Inflammatory macrophage treated with lipopolysaccharide for 4 hours (primary cell): ENCODE measurements around the gene NRF1.
A peak's percentile ranks its signal among the peaks of the same experiment; 100 is the strongest.
"Not testable (repeated sequence)": the region's sequence is repeated elsewhere in the genome, so short reads cannot be mapped to it uniquely, and the experiment has no call there.

Experiments
- DNase-seq: peaks from one replicate; pipeline ENCODE4 v3.0.0-alpha.2; 2020

Gene NRF1

DNA sequence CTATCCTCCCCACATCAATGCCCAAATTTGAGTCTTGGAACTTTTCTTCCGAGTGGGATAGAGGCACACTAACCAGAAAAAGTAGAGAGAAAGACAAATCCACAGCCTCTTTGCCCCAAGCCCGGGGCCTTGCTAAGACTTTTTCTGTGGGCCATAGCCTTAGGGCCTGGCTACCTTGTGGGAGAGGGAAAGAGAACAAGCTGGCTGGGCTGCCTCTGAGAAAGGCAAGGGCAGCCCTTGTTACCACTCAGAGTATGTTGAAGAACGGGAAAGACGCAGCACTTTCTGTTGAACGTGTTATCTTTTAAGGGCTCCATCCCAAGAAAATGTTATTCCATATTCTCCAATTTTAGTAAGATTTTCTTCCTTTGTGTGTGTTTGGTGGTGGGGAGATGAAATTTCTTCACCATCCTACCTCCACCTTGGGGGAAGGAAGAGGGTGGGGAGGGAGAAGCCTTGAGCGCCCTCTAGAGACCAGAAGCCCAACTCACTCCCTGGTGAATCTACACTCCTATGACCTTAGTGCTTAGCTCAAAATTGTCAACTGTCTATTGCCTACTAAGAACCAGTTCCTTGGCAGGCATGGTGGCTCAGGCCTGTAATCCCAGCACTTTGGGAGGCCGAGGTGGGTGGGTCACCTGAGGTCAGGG, 3.9 kb upstream of the NRF1 start:
- DNase-seq: no peak

DNA sequence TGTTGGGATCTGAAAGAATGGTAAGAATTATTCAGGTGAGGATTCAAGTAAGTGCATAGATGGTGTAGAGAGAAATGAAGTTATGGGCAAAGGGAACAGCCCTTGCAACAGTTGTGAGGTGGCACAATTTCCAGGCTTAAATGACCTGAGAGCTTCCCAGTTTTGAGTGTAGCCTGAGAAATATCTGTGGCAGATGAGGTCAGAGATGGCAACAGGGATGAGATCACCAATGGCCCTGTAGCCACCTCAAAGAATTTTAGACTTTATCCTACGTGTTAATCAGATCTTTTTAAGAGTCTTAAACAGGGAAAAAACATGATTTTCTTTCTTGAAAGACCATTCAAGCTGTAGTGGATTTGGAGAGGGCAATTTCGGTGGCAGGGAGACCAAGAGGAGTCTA, 1.9 kb upstream of the NRF1 start:
- peak; percentile 86 for DNase-seq

- no peak for DNase-seq
These were observed 743 bp upstream of the NRF1 start for GRCh38 chr7:129610709-129611245.

- peak; percentile 46 for DNase-seq
These were observed 844 bp downstream of the NRF1 start for GRCh38 chr7:129612112-129613015.

DNA sequence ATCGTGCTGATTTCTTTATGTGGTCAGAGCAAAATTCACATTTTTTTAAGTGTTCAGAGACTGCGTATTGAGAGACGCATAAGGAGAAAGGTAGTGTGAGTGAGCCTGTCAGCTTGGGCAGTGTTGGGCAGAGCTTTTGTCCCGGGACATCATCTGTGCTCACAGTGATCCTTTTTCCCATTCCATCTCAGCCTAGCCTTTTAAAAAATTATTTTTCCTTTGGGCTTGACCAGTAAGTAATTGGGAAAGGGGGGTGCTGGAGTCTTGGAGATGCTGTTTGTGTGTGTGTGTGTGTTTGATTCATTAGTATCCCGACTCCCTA, 1.5 kb downstream of the NRF1 start:
- no peak for DNase-seq

DNA sequence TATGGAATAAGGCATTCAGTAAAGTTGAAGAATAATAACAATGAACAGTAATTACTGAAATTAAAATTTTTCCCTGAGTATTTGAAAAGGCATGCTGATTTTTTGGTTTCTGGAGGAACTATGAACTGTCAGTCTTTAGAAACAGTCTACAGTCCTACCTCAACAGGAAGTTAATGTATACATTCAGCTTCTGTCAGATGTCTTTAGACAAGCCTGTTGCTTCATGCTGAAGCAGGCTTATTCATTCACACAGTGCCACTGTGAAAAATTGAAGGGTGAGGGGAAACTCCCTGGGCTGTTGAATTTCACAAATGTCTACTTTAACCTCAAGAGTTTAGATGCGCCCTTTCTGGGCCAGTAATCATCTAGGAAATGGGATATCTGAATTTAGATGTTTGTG, 3.5 kb downstream of the NRF1 start:
- peak; percentile 94 for DNase-seq

GRCh38 chr7:129616530-129616929, 5.0 kb downstream of the NRF1 start:
- no peak for DNase-seq

DNA sequence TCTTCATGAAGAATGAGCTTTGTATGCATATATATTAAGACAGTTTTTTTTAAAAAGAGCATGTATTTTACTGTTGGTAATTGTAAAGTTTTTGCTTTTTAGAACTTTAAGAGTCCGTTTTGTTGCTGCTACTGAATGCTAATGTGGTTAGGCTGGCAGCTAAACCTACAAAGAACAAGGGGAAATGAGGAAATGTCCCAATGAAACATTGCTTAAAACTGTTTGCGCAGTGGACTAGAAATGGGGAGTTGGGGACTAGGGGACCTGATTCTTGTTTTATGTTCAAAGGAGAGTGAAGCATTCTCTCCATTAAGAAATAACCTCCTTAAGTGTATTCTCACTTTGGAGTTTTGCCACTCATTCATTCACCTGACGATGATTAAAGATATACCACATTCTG, 5.7 kb downstream of the NRF1 start:
- peak; percentile 67 for DNase-seq

GRCh38 chr7:129617652-129618051, 6.1 kb downstream of the NRF1 start:
- peak; percentile 55 for DNase-seq

DNA sequence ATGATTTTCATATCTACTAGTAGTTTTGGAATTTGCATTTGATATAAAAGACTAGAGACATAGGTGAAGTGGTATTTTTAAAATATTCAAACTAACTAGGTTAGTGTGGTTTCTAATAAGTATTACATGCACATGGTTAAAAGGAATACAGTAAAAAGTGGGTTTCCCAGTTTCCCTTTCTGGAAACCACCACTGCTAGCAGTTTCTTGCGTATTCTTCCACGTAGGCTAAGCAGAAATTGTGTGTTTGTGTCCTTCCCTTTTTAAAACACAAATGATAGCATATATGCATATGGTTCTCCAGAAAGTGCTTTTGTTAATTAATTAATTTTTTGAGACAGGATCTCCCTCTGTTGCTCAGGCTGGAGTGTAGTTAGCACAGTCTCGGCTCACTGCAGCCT, 15.4 kb downstream of the NRF1 start:
- DNase-seq: peak; percentile 62

GRCh38 chr7:129630341-129630740, 18.8 kb downstream of the NRF1 start:
- no peak for DNase-seq

- no peak for DNase-seq
These were observed 23.0 kb downstream of the NRF1 start for GRCh38 chr7:129634361-129635034.

DNA sequence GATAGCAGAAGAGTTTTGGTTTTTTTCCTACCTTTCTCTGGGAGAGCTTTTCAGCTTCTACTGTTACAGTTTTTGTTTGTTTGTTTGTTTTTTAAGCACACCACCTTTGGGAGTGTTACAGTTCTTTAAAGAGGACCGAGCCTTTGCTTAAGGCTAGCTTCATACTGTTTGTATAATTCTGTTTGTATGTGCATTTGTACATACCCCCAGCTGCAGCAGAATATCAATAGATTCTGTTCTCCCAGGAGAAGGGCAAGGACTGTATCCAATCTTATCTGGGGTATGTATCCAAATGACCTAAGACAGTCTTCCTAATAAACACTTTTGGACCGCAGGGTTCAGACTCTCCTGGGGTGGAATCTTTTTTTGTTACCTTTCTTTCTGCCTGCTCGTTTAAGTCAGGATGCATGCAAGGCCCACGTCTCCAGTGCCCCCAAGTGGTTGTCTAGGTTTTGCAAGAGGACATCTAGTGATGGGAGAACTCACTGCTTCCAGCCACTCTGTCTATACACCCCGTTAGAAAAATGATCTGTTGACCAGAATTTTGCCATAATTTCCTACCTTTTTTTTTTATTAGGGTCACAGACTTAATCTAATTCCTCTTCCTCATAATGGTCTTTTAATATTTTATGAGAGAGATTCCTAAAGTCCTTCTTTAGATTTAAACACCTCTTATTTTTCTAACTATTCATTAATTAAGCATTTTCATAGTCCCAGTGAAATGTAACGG, 23.9 kb downstream of the NRF1 start:
- peak; percentile 73 for DNase-seq

- DNase-seq: not testable (repeated sequence)
These were observed 24.6 kb downstream of the NRF1 start for GRCh38 chr7:129636030-129636550.

- DNase-seq: no peak
These were observed 25.1 kb downstream of the NRF1 start for GRCh38 chr7:129636641-129637040.

DNA sequence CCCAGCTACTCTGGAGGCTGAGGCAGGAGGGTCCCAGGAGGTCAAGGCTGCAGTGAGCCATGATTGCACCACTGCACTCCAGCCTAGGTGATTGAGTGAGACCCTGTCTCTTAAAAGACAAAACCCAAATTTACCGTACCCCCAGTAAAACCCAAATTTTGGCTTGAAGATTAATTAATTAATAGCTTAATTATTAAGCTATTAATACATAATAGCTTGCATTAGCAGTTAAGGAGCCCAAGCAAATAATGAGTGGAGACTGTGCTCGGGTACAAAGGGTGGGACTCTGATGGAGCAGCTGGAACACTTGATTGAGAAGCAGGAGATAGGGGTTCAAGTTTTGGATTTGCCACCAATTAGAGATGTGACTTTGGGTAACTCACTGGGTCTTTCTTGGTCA, 28.9 kb downstream of the NRF1 start:
- no peak for DNase-seq

- DNase-seq: no peak
These were observed 31.5 kb downstream of the NRF1 start for GRCh38 chr7:129642871-129643549.

- DNase-seq: no peak
These were observed 32.1 kb downstream of the NRF1 start for GRCh38 chr7:129643550-129644170.

DNA sequence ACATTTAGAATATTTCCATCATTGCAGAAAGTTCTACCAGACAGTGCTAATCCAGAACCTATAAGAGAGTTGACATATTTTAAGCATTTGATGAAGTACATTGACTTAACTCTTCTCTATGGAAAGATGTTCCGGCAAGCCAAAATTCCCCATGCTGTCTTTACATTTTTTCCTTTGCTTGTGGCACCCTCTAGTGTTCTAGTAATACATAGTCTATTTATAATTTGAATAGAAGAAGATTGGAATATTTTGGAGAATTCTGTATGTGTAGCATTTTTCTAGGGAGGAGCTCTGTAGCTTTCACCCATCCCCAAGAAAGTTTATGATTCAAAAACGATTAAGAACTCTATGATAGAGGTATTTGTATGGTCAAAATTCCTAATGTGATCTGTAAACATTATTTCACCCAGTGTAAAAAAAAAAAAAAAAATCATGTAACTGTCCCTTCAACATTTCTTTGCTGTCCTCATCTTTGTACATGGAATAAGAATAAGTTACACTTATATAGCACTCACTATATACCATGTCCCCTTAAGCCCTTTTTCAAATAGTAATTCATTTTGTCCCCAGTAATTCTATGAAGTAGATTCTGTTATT, 33.2 kb downstream of the NRF1 start:
- DNase-seq: peak; percentile 54

GRCh38 chr7:129646369-129647021, 35.0 kb downstream of the NRF1 start:
- no peak for DNase-seq
